MM.1S (cell line): ENCODE results near the gene PCDH9.

Source experiments
- DNase-seq: peaks from one replicate; pipeline ENCODE4 v3.0.0-alpha.2; 2015
- H2AFZ ChIP-seq: fragments of 300-600 bp; sonication (generic); 2 replicates; pipeline ENCODE4 v1.6.0; 2016; ENCODE audit warnings: antibody characterized with exemption, low read length
- H3F3A ChIP-seq: fragments of 300-600 bp; sonication (generic); 2 replicates; pipeline ENCODE4 v1.6.1; 2016; ENCODE audit warnings: mild to moderate bottlenecking, antibody characterized with exemption, low read length, moderate library complexity, mixed read lengths; ENCODE audit not compliant: insufficient read depth
- H3K27ac ChIP-seq: fragments of 300-600 bp; sonication (generic); 2 replicates; pipeline ENCODE4 v1.5.1; 2016; ENCODE audit warnings: mild to moderate bottlenecking, low read length
- H3K27me3 ChIP-seq: fragments of 300-600 bp; sonication (generic); replicated peaks from 2 replicates; pipeline ENCODE4 v1.6.0; 2016; ENCODE audit warnings: low read length; ENCODE audit not compliant: insufficient read depth
- H3K36me3 ChIP-seq: fragments of 300-600 bp; sonication (generic); replicated peaks from 2 replicates; pipeline ENCODE4 v1.6.1; 2016; ENCODE audit warnings: mild to moderate bottlenecking, low read length, mixed read lengths; ENCODE audit not compliant: insufficient read depth
- H3K4me1 ChIP-seq: fragments of 300-600 bp; sonication (generic); 2 replicates; pipeline ENCODE4 v1.6.1; 2016; ENCODE audit warnings: low read length, mixed read lengths
- H3K4me2 ChIP-seq: fragments of 300-600 bp; sonication (generic); 2 replicates; pipeline ENCODE4 v1.6.0; 2016; ENCODE audit warnings: low read depth, low read length
- H3K4me3 ChIP-seq: fragments of 300-600 bp; sonication (generic); 2 replicates; pipeline ENCODE4 v1.5.1; 2016; ENCODE audit warnings: low read length, mixed read lengths
- H3K79me2 ChIP-seq: fragments of 300-600 bp; sonication (generic); 2 replicates; pipeline ENCODE4 v1.6.1; 2016; ENCODE audit warnings: mixed run types, low read length, mixed read lengths
- H3K9ac ChIP-seq: fragments of 300-600 bp; sonication (generic); 2 replicates; pipeline ENCODE4 v1.6.1; 2016; ENCODE audit warnings: low read length, mixed read lengths
- H3K9me2 ChIP-seq: fragments of 300-600 bp; sonication (generic); replicated peaks from 2 replicates; pipeline ENCODE4 v1.6.1; 2016; ENCODE audit warnings: mild to moderate bottlenecking, low read length, mixed read lengths; ENCODE audit not compliant: insufficient read depth
- H3K9me3 ChIP-seq: fragments of 300-600 bp; sonication (generic); replicated peaks from 2 replicates; pipeline ENCODE4 v1.6.1; 2016; ENCODE audit warnings: mild to moderate bottlenecking, low read length, mixed read lengths; ENCODE audit not compliant: insufficient read depth
- H4K20me1 ChIP-seq: fragments of 300-600 bp; sonication (generic); 2 replicates; pipeline ENCODE4 v1.6.1; 2016; ENCODE audit warnings: mild to moderate bottlenecking, low read length, moderate library complexity, mixed read lengths; ENCODE audit not compliant: insufficient read depth
- EZH2 ChIP-seq: fragments of 300-600 bp; sonication (generic); optimal IDR thresholded peaks from 2 replicates; pipeline ENCODE3; 2017; ENCODE audit warnings: low read depth, mild to moderate bottlenecking, antibody characterized with exemption, low read length, mixed read lengths
- EZH2phosphoT487 ChIP-seq: fragments of 300-600 bp; sonication (generic); IDR thresholded peaks from 2 replicates; pipeline ENCODE4 v1.6.1; 2018; ENCODE audit warnings: antibody characterized with exemption, low read length
- TF ChIP-seq, protein P1 (sequence below): fragments of 300-600 bp; sonication (generic); IDR thresholded peaks from 2 replicates; pipeline ENCODE4 v1.5.1; 2016; ENCODE audit warnings: antibody characterized with exemption, low read length, mixed read lengths

Gene PCDH9

GRCh38 chr13:66896933-66897332, 333.2 kb downstream of the PCDH9 start:
- H3K79me2 ChIP-seq: no peaks in the 10 kb centered on the region
- H3K36me3 ChIP-seq: no peaks in the 10 kb centered on the region
- TF ChIP-seq EZH2 (no peak), EZH2phosphoT487 (no peak)
- TF ChIP-seq, protein P1, sequence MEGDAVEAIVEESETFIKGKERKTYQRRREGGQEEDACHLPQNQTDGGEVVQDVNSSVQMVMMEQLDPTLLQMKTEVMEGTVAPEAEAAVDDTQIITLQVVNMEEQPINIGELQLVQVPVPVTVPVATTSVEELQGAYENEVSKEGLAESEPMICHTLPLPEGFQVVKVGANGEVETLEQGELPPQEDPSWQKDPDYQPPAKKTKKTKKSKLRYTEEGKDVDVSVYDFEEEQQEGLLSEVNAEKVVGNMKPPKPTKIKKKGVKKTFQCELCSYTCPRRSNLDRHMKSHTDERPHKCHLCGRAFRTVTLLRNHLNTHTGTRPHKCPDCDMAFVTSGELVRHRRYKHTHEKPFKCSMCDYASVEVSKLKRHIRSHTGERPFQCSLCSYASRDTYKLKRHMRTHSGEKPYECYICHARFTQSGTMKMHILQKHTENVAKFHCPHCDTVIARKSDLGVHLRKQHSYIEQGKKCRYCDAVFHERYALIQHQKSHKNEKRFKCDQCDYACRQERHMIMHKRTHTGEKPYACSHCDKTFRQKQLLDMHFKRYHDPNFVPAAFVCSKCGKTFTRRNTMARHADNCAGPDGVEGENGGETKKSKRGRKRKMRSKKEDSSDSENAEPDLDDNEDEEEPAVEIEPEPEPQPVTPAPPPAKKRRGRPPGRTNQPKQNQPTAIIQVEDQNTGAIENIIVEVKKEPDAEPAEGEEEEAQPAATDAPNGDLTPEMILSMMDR: no peak
- no peaks in the 10 kb centered on the region for H3F3A ChIP-seq
- no peaks in the 10 kb centered on the region for H3K27me3 ChIP-seq
- DNase-seq: no peak
- no peak overlapping the region for H3K27ac ChIP-seq
- H4K20me1 ChIP-seq: no peaks in the 10 kb centered on the region
- no peaks in the 10 kb centered on the region for H3K9me2 ChIP-seq
- no peaks in the 10 kb centered on the region for H3K9me3 ChIP-seq
- H3K4me3 ChIP-seq: no peak overlapping the region
- H3K9ac ChIP-seq: no peak overlapping the region
- H2AFZ ChIP-seq: no peak overlapping the region
- H3K4me2 ChIP-seq: no peak overlapping the region
- no peaks in the 10 kb centered on the region for H3K4me1 ChIP-seq

DNA sequence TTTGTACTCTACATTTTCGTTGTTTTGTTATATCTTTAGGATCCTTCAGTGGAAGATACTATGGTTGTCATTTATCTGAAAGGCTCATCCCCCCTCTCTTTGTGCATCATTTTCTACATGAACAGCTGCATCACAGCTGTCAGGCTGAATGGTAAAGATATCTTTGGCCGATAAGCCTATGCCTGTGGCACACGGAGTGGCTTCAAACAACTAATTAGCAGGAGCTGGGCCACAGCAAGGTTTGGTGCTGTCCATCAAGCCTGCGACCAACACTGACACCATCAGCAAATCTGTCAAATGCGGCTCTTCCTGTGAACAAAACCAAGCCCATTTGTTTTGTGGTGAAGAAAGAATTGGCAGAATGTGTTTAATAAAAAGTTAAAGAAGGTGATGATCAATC, 334.4 kb downstream of the PCDH9 start:
- H4K20me1 ChIP-seq: no peaks in the 10 kb centered on the region
- no peak overlapping the region for H3K27ac ChIP-seq
- TF ChIP-seq EZH2phosphoT487 (no peak), EZH2 (no peak)
- TF ChIP-seq, protein P1: no peak
- no peaks in the 10 kb centered on the region for H3K9me2 ChIP-seq
- H3K4me2 ChIP-seq: no peak overlapping the region
- H3K9me3 ChIP-seq: no peaks in the 10 kb centered on the region
- H3K9ac ChIP-seq: no peak overlapping the region
- H3K27me3 ChIP-seq: no peaks in the 10 kb centered on the region
- H3F3A ChIP-seq: no peaks in the 10 kb centered on the region
- DNase-seq: no peak
- H3K36me3 ChIP-seq: no peaks in the 10 kb centered on the region
- H3K4me1 ChIP-seq: no peaks in the 10 kb centered on the region
- no peak overlapping the region for H3K4me3 ChIP-seq
- H3K79me2 ChIP-seq: no peaks in the 10 kb centered on the region
- H2AFZ ChIP-seq: no peak overlapping the region

- DNase-seq: no peak
- H3F3A ChIP-seq: no peaks in the 10 kb centered on the region
- H3K9me3 ChIP-seq: no peaks in the 10 kb centered on the region
- H3K9ac ChIP-seq: no peak overlapping the region
- no peak overlapping the region for H3K4me3 ChIP-seq
- H3K27ac ChIP-seq: no peak overlapping the region
- no peaks in the 10 kb centered on the region for H3K9me2 ChIP-seq
- H2AFZ ChIP-seq: no peak overlapping the region
- TF ChIP-seq EZH2phosphoT487 (no peak), EZH2 (no peak)
- TF ChIP-seq, protein P1: no peak
- no peaks in the 10 kb centered on the region for H3K79me2 ChIP-seq
- no peak overlapping the region for H3K4me2 ChIP-seq
- H3K4me1 ChIP-seq: no peaks in the 10 kb centered on the region
- H3K27me3 ChIP-seq: no peaks in the 10 kb centered on the region
- no peaks in the 10 kb centered on the region for H4K20me1 ChIP-seq
- no peaks in the 10 kb centered on the region for H3K36me3 ChIP-seq
Measured at GRCh38 chr13:66895320-66895719, 334.8 kb downstream of the PCDH9 start.

- no peak for DNase-seq
- H3K9me2 ChIP-seq: no peaks in the 10 kb centered on the region
- H3K27me3 ChIP-seq: no peaks in the 10 kb centered on the region
- H3K9me3 ChIP-seq: no peaks in the 10 kb centered on the region
- no peak for TF ChIP-seq EZH2
- no peak for TF ChIP-seq EZH2phosphoT487
- TF ChIP-seq, protein P1: no peak
- H3K36me3 ChIP-seq: no peaks in the 10 kb centered on the region
- H3F3A ChIP-seq: no peaks in the 10 kb centered on the region
- no peaks in the 10 kb centered on the region for H3K79me2 ChIP-seq
- no peak overlapping the region for H3K27ac ChIP-seq
- no peaks in the 10 kb centered on the region for H3K4me1 ChIP-seq
- H3K4me2 ChIP-seq: no peak overlapping the region
- no peak overlapping the region for H3K4me3 ChIP-seq
- no peak overlapping the region for H2AFZ ChIP-seq
- H3K9ac ChIP-seq: no peak overlapping the region
- H4K20me1 ChIP-seq: no peaks in the 10 kb centered on the region
Measured at GRCh38 chr13:66888698-66889097, 341.4 kb downstream of the PCDH9 start.
